Coronary artery (tissue), 2 donors: ENCODE measurements around the gene NUP42.

ENCODE experiments used
- DNase-seq: peaks from one replicate; pipeline ENCODE4 v3.0.0-alpha.2; 2017; ENCODE audit warnings: low spot score
- H3K27ac ChIP-seq, 2 donors: fragments of 200-600 bp; sonication (generic); one replicate each; pipeline ENCODE4 v1.5.1; 2016 to 2019
- H3K4me3 ChIP-seq: fragments of 200-600 bp; sonication (generic); 2 replicates; pipeline ENCODE4 v1.5.1; 2016; ENCODE audit warnings: mild to moderate bottlenecking, moderate library complexity
- CTCF ChIP-seq: fragments of 200-600 bp; sonication (generic); IDR thresholded peaks from one replicate; pipeline ENCODE4 v1.5.1; 2019; ENCODE audit warnings: antibody characterized with exemption

The NUP42 gene

GRCh38 chr7:23204241-23204640 lies 22.4 kb downstream of the NUP42 start:
- no peak for TF ChIP-seq CTCF

GRCh38 chr7:23205577-23205908 lies 23.7 kb downstream of the NUP42 start:
- Histone ChIP-seq H3K4me3 (peak overlapping the region; percentile 57), H3K27ac (no peak overlapping the region)
- DNase-seq, result no peak
- TF ChIP-seq CTCF, result no peak

More at GRCh38 chr7:23204241-23204640, 22.4 kb downstream of the NUP42 start:
- H3K4me3 ChIP-seq, result no peak overlapping the region
- H3K27ac ChIP-seq, result no peak overlapping the region
- DNase-seq, result no peak

GRCh38 chr7:23205909-23206767 lies 24.3 kb downstream of the NUP42 start:
- H3K4me3 ChIP-seq, result peak overlapping the region; percentile 57
- no peak for DNase-seq
- TF ChIP-seq CTCF, result no peak
- H3K27ac ChIP-seq, result peak overlapping the region in 1 of 2 donors; percentile 10

GRCh38 chr7:23207021-23207420 lies 25.2 kb downstream of the NUP42 start:
- DNase-seq, result no peak

GRCh38 chr7:23207884-23208283 lies 26.0 kb downstream of the NUP42 start:
- no peak overlapping the region for H3K4me3 ChIP-seq
- no peak for TF ChIP-seq CTCF
- no peak overlapping the region for H3K27ac ChIP-seq
- no peak for DNase-seq

More at GRCh38 chr7:23207021-23207420, 25.2 kb downstream of the NUP42 start:
- Histone ChIP-seq H3K27ac (no peak overlapping the region), H3K4me3 (no peak overlapping the region)
- TF ChIP-seq CTCF, result no peak

GRCh38 chr7:23208316-23208715 lies 26.5 kb downstream of the NUP42 start:
- Histone ChIP-seq H3K4me3 (no peak overlapping the region), H3K27ac (no peak overlapping the region)
- DNase-seq, result no peak
- TF ChIP-seq CTCF, result no peak

GRCh38 chr7:23210506-23210905 lies 28.7 kb downstream of the NUP42 start:
- Histone ChIP-seq H3K27ac (no peak overlapping the region), H3K4me3 (no peak overlapping the region)
- DNase-seq, result no peak
- TF ChIP-seq CTCF, result no peak
